Lower leg skin (tissue), 4 donors: ENCODE data around the gene TMEM117. TPM values are rescaled to one million over a fixed set of nuclear protein-coding genes. Genes with fewer than 3 reads are reported as not detected.
"Not testable (repeated sequence)": the region's sequence is repeated elsewhere in the genome, so short reads cannot be mapped to it uniquely, and the experiment has no call there.

Experiments
- DNase-seq, 2 donors: peaks; one replicate each; pipeline ENCODE4 v3.0.0-alpha.2; 2019; ENCODE audit warnings: low spot score in 2 of 2
- H3K4me3 ChIP-seq: fragments of 200-600 bp; sonication (generic); 2 replicates; pipeline ENCODE4 v1.5.1; 2017; ENCODE audit warnings: mild to moderate bottlenecking, low read depth; ENCODE audit not compliant: poor library complexity, severe bottlenecking
- CTCF ChIP-seq, 3 donors: fragments of 450-650 bp; IDR thresholded peaks; one replicate each; pipeline ENCODE4 v1.5.1; 2016; ENCODE audit warnings: antibody characterized with exemption in 3 of 3, mild to moderate bottlenecking in 3 of 3, moderate library complexity in 2 of 3
- POLR2A ChIP-seq, 2 donors: fragments of 450-650 bp; IDR thresholded peaks; one replicate each; pipeline ENCODE4 v1.6.1; 2016 to 2017; ENCODE audit warnings: antibody characterized with exemption in 2 of 2, mild to moderate bottlenecking in 1 of 2, moderate library complexity in 1 of 2
- WGBS, 2 donors: methylation state at CpG; one replicate each; pipeline ENCODE4 v1.1.5; 2018; 5-methylcytosine and 5-hydroxymethylcytosine counted together
- intact Hi-C: fragments of 100-400 bp; cut with DNase I; formaldehyde crosslinking; loops from one replicate; pipeline ENCODE4 v1.15.0; 2023; ENCODE audit warnings: low total_unique reads
- total RNA-seq, 4 donors: library from RNA; depleted of rRNA; stranded (reverse); fragments of >200 nt; gene quantifications; one replicate each; pipeline ENCODE4 v1.1.0, GENCODE V29; 2016

TMEM117 gene
- total RNA-seq, 4 donors from 2014 or later, result 19.9 to 27.8 (median 24.3) TPM

GRCh38 chr12:44162961-44163360 is 327.1 kb downstream of the TMEM117 start:
- intact Hi-C loops, result no loop called here
- TF ChIP-seq POLR2A (IDR thresholded peaks at IDR 0.05) (no peak), CTCF (IDR thresholded peaks at IDR 0.05) (no peak)
- 87 to 90% methylated on average over 3 of the region's 3 CpGs for WGBS, 2 donors

GRCh38 chr12:44174053-44174452 is 338.2 kb downstream of the TMEM117 start:
- DNase-seq, result no peak
- H3K4me3 ChIP-seq, result no peak overlapping the region
- intact Hi-C loops, result no loop called here
- TF ChIP-seq POLR2A (IDR thresholded peaks at IDR 0.05) (no peak), CTCF (IDR thresholded peaks at IDR 0.05) (no peak)

More at GRCh38 chr12:44162961-44163360, 327.1 kb downstream of the TMEM117 start:
- no peak for DNase-seq
- no peak overlapping the region for H3K4me3 ChIP-seq

GRCh38 chr12:44184499-44185206 is 348.8 kb downstream of the TMEM117 start:
- intact Hi-C loops, result no loop called here
- DNase-seq, result no peak
- no peak overlapping the region for H3K4me3 ChIP-seq
- WGBS, 2 donors, result 85 to 87% methylated on average over 4 of the region's 4 CpGs
- TF ChIP-seq POLR2A (IDR thresholded peaks at IDR 0.05) (no peak), CTCF (IDR thresholded peaks at IDR 0.05) (no peak)

- no peak for DNase-seq
- no peak overlapping the region for H3K4me3 ChIP-seq
- intact Hi-C loops, result no loop called here
- 91 to 92% methylated on average over 1 of the region's 1 CpG for WGBS, 2 donors
- TF ChIP-seq CTCF (IDR thresholded peaks at IDR 0.05), result no peak
- TF ChIP-seq POLR2A (IDR thresholded peaks at IDR 0.05), result no peak
Observed at GRCh38 chr12:44193281-44193680, 357.4 kb downstream of the TMEM117 start.

- H3K4me3 ChIP-seq, intact Hi-C loops, DNase-seq: not testable (repeated sequence)
- WGBS, 2 donors, result 89 to 90% methylated on average over 1 of the region's 1 CpG
Observed at GRCh38 chr12:44195719-44196118, 359.8 kb downstream of the TMEM117 start.

- DNase-seq, result no peak
- TF ChIP-seq CTCF (IDR thresholded peaks at IDR 0.05) (no peak), POLR2A (IDR thresholded peaks at IDR 0.05) (no peak)
- H3K4me3 ChIP-seq, result no peak overlapping the region
- 92 to 94% methylated on average over 5 of the region's 5 CpGs for WGBS, 2 donors
- intact Hi-C loops, result no loop called here
Observed at GRCh38 chr12:44206045-44206444, 370.2 kb downstream of the TMEM117 start.
